ENCODE results near the gene TSPAN15.

TSPAN15 gene

DNA sequence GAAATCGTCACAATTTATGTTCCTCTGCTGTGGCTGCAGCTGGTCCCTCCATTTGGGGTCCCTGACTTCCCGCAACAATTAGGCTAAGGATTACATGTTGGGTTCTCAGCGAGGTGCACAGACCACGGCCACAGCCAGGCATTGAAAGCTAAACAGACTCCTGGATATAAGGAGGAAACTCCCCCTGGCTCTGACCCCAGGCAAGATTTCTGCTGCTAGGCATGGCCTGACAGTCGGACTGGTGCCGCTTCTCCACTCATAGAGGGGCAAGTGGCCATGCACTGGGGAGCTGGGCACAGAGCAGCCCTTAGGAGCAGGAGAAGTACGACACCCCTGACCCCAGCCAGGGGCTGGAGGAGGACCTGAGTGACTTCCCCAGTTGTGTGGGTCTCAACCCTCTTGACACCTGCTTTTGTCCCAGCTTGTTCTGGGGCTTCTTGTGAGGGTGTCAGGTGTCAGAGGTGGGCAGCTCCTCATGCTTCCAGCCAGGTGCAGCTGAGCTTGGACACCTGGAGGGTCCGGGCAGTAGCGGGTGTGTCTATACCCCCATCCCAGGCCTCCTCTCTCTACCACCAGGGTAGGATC lies 38.3 kb downstream of the TSPAN15 start:
- DNase-seq, result no peak

DNA sequence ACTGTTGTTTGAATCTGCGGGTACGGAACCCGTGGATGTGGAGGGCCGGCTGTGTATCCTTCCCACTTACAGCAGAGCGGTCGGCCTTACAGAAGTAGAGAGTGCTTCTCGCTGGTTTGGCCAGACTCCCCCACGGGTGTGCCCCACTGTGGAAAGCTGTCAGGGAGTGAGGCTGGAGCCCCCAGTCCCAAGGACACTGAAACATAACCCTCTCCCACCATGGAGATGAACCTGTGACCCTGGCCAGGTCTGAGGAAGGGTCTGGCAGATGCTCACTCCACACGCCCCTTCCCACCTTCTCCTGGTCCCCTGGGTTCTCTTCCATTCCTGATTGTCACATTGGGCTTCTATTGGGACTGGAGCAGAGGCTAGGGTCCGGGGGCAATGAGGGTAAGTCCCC lies 39.6 kb downstream of the TSPAN15 start:
- DNase-seq, result no peak

- no peak for DNase-seq
Measured at GRCh38 chr10:69491611-69492010, 40.3 kb downstream of the TSPAN15 start.

- no peak for DNase-seq
Measured at GRCh38 chr10:69492091-69492745, 41.0 kb downstream of the TSPAN15 start.

- DNase-seq, result no peak
Measured at GRCh38 chr10:69492746-69493462, 41.6 kb downstream of the TSPAN15 start.

GRCh38 chr10:69494626-69495558 lies 43.6 kb downstream of the TSPAN15 start:
- no peak for DNase-seq

DNA sequence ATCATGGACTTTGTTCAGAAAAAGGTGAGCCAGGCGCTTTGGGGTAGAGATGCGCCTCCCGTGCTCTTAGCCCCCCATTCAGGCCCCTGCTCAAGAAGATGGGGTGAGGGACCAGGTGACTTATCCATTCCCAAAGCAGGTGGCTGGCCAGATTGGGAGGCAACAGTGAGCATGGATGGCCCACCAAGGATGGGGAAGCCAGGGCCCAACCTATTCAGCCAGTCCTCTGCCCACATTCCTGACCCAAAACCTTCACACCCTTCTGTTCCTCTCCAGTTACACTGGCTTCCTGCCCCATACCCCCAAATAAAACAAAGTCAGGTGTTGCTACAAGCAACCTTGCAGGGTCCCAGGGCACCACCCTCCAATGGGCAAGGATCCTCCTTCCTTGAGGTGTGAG lies 44.4 kb downstream of the TSPAN15 start:
- DNase-seq, result no peak

DNA sequence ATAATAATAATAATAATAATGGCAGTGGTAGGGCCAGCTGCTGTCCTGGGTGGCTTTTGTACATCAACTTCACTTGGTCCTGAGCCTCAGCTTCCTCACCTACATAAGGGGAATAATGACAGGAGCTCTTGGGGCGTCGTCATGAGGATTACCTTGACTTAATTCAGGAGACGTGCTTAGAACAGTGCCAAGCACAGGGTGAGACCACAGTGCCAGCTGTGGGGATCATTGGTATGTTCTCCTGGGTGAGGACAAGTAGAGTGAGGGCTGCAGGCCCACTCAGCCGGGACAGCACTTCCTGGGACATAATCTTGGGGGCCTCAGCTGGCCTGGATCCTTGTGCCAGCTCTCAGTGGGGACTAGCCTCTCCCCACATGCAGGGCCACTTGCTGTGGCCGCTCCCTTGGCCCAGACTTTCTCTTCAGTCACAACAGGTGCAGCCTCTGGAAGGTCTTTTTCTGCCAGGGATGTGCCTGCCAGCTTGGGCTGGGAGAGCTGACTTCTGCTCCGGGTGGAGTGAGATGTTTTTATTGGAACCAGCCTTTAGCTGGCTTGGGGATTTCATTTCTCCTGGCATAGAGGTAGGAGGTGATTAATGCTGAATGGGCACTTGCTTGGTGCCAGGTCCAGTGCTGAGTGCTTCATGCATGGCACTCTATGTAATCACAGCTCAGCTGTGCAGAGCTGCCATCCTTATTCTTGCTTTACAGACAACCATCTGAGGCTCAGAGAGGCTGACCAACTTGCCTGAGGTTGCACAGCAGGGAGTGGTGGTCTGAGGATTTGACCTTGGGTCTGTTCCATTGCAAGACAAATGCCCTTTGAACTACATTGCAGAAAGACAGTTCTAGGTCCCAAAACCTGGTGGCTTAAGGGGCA lies 45.3 kb downstream of the TSPAN15 start:
- DNase-seq, result no peak

DNA sequence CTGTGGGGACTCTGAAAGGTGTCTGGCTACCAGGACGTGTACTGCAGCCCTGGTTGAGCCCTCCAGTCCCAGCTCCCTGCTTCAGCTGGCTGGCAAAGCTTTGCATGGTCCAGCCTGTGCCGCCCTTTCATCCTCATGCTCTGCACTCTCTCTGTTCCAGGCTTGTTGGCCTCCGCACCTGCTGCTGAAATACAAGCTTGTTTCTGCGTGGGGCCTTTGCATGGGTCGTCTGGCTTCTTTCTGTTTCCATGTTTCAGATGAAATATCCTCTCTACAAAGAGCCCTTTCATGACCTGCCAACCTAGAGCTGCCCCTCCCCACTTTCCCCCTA lies 45.9 kb downstream of the TSPAN15 start:
- DNase-seq, result no peak

- DNase-seq, result no peak
Measured at GRCh38 chr10:69497611-69498390, 46.5 kb downstream of the TSPAN15 start.

GRCh38 chr10:69498711-69499471 lies 47.6 kb downstream of the TSPAN15 start:
- DNase-seq, result no peak

DNA sequence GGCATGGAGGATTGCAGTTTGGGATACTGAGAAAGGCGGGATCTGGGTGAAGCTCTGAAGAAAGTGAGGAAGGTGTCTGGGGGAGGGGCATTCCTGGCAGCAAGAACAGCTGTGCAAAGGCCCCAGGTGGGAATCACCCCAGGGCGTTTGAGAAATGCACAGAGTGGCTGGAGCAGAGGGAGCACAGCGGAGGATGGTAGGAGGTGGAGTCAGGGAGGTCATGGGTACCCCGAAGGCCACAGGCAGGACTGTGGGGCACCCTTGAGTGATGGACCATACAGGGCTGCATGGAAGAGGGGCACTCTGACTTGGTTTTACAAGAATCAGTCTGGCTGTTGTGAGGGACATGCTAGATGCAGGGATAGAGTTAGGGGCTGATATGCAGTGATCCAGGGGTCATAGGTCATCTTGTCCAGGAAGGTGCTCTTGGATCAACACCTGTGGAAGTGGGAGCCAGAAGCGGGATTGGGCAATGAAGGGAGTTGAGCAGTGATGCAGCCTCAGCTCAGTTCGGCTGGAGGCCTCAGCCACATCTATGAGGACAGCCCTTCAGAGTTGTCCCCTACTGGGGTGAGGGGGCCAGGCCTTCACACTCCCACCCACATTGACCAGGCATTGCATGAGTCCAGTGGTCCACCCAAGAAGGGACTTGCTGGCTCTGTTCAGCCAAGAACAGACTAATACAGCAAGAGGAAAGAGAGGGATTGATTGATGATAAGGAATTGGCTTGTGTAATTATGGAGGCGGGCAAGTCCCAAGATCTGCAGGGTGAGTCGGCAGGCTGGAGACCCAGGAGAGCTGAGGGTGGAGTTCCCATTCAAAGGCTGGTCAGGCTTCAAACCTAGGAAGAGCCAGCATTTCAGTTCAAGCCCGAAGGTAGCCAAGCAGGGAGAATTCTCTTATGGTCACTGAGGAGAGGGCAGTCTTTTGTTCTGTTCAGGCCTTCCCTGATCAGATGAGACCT lies 48.7 kb downstream of the TSPAN15 start:
- DNase-seq, result no peak

DNA sequence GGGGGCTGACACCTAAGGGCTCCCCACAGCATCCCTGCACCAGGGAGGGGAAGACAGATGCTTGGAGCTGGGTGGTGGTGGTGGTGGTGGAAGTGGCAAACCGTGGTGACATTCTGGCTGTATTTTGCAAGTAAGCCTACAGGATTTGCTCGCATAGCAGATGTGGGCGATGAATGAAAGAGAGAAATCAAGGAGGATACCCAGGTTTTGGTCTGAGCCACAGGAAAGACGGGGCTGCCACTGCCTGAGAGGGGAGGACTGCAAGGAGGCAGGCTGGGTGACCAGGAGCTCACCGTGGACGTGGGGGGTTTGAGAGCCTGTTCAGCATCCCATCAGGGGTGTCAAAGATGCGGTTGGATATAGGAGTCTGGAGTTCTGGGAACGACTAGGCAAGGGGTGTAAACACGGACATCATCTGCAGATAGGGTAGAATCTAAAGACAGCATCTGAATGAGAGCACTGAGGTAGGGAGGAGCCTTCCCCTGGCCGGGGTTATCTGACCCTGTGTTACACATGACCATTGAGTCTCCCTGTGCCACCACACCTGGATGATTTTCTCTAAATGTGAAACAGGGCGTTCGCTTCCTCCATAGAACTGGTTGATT lies 49.7 kb downstream of the TSPAN15 start:
- no peak for DNase-seq

DNA sequence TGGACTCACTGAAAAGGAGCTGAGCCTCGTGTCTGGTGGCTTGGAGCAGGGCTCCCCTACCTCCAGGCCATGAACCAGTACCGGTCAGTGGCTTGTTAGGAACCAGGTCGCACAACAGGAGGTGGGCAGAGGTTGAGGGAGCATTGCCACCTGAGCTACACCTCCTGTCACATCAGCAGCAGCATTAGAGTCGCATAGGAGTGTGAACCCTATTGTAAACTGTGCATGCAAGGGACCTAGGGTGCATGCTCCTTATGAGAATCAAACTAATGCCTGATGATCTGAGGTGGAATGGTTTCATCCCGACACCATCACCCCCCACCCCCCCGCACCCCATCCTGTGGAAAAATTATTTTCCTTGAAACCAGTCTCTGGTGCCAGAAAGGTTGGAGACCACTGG lies 50.4 kb downstream of the TSPAN15 start:
- DNase-seq, result no peak

DNA sequence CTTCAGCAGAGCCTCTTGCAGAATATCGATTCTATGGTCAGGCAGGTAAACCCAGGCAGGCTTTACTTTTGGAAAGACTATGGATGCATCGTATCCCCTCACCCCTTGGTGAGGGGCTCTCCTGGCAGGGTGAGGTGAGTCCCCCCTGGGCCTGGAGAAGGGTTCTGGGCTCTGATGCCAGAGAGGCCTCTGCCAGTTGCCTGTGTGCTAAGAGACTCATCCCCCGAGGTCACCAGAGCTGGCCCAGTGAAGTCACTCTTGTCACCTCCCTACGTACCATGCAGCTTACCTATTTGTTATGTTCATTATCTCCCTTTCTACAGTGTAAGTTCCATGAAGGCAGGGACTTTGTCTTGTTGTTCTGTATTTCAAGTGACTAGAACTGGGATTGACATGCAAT lies 51.3 kb downstream of the TSPAN15 start:
- DNase-seq, result no peak

GRCh38 chr10:69503001-69503895 lies 52.0 kb downstream of the TSPAN15 start:
- DNase-seq, result no peak

- DNase-seq, result no peak
Measured at GRCh38 chr10:69503896-69504265, 52.6 kb downstream of the TSPAN15 start.
